GM10266 (cell line): ENCODE results near the gene LRRFIP2.

Experiments used
- DNase-seq: peaks from one replicate; pipeline ENCODE4 v3.0.0; 2012; ENCODE audit errors: extremely low spot score
- CTCF ChIP-seq: IDR thresholded peaks from 2 replicates; pipeline ENCODE4 v1.5.1; 2012; ENCODE audit warnings: mild to moderate bottlenecking, low read depth; ENCODE audit not compliant: control insufficient read depth, insufficient read depth; ENCODE audit errors: missing control alignments

The LRRFIP2 gene

GRCh38 chr3:37143821-37144220, 30.6 kb downstream of the LRRFIP2 start:
- no peak for TF ChIP-seq CTCF
- DNase-seq, result no peak

GRCh38 chr3:37141676-37142075, 32.7 kb downstream of the LRRFIP2 start:
- DNase-seq, result no peak
- no peak for TF ChIP-seq CTCF

DNA sequence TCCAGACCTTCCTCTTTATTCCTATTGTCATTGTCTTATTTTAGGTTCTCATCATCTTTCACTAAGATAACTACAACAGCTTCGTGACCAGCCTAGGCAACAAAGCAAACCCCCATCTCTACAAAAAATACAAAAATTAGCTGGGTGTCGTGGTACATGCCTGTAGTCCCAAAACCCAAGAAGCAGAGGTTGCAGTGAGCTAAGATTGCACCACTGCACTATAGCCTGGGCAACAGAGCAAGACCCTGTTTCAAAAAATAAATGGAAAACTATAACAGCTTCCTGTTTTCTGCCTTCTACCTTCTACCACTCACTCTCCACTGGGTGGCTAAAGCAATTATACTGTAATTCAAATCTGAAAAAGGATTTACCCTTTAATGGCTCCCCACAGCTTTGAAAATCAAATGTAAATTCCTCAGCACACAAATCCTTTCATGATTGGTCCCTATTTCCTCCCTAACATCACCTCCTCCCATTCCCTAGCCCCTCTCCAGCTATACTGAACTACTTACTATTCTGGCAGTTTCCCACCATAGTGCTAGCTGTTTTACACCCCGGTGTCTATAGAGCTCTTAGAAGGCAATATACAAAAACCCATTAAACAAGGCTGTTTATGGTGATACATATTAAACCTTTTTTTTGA, 33.4 kb downstream of the LRRFIP2 start:
- DNase-seq, result no peak
- TF ChIP-seq CTCF, result no peak

- DNase-seq, result peak; percentile 18
- TF ChIP-seq CTCF, result no peak
Measured at GRCh38 chr3:37139567-37140052, 34.8 kb downstream of the LRRFIP2 start.

DNA sequence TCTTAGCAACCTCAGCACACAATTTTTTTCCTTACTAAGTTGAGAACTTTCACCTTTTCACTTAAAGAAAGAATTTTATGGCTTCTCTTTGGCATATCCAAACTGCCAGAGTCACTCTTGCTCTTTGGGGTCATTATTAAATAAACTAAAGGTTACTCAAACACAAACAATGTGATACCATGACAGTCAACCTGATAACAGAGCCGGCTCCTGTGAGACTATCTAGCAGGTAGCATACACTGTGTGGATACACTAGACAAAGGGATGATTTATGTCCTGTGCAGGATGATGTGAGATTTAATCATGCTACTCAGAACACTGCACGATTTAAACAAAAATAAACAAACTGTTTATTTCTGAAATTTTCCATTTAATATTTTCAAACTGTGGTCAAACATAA, 35.6 kb downstream of the LRRFIP2 start:
- TF ChIP-seq CTCF, result no peak
- no peak for DNase-seq

- DNase-seq, result no peak
- no peak for TF ChIP-seq CTCF
Measured at GRCh38 chr3:37137516-37137915, 36.9 kb downstream of the LRRFIP2 start.

DNA sequence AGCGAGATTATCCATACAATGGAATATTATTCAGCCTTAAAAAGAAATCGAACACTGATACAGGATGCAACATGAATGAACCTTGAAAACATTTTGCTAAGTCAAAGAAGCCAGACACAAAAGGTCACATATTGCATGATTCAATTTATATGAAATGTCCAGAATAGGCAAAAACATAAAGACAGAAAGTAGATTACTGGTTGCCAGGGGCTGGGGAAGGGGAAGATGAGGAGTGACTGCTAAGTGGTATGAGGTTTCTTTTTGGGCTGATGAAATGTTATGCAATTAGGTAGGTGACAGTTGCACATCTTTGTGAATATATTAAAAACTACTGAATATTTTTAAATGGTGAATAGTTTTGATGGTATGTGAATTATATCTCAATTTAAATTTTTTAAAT, 38.3 kb downstream of the LRRFIP2 start:
- no peak for DNase-seq
- TF ChIP-seq CTCF, result no peak
